WTC11 (cell line): ENCODE results near the gene CASP3. TPM values are rescaled to one million over a fixed set of nuclear protein-coding genes. Genes with fewer than 3 reads are reported as not detected.

Source experiments
- ATAC-seq: fragments of 200-7000 bp; cut with Tn5 transposase; 2 replicates; pipeline ENCODE4 v1.10.0; 2021; ENCODE audit warnings: mild to moderate bottlenecking, moderate library complexity
- CTCF ChIA-PET: fragments of 300-600 bp; sonication (Branson Sonifier 250); formaldehyde crosslinking; loops from one replicate; lab custom pipeline; 2021; ENCODE audit warnings: antibody characterized with exemption; lab: Charles Lee
- POLR2A ChIA-PET: fragments of 350-600 bp; sonication (Branson Sonifier 250); formaldehyde crosslinking; loops from one replicate; lab custom pipeline; 2021; ENCODE audit warnings: antibody characterized with exemption; lab: Charles Lee
- DNase-seq: peaks from one replicate; pipeline ENCODE4 v3.0.0; 2021; ENCODE audit warnings: low spot score
- H3K27ac Mint-ChIP-seq: 2 replicates; pipeline ENCODE4 v1.8.0; 2021; ENCODE audit warnings: mixed read lengths
- H3K27me3 Mint-ChIP-seq: 2 replicates; pipeline ENCODE4 v1.8.0; 2021; ENCODE audit warnings: low read depth, mild to moderate bottlenecking, moderate library complexity, mixed read lengths
- H3K36me3 Mint-ChIP-seq: 2 replicates; pipeline ENCODE4 v1.8.0; 2021; ENCODE audit warnings: mixed read lengths
- H3K4me1 Mint-ChIP-seq: 2 replicates; pipeline ENCODE4 v1.8.0; 2022; ENCODE audit warnings: mixed read lengths
- H3K4me3 Mint-ChIP-seq: 2 replicates; pipeline ENCODE4 v1.8.0; 2021; ENCODE audit warnings: mild to moderate bottlenecking, moderate library complexity, mixed read lengths
- H3K9me3 Mint-ChIP-seq: 2 replicates; pipeline ENCODE4 v1.8.0; 2021; ENCODE audit warnings: mixed read lengths
- ATF6 ChIP-seq: sonication (generic); formaldehyde crosslinking; IDR thresholded peaks from 2 replicates; pipeline ENCODE4 v1.8.1; 2023; ENCODE audit warnings: mild to moderate bottlenecking, missing genetic modification reagents
- CTCF ChIP-seq: fragments of 200-600 bp; IDR thresholded peaks from 2 replicates; pipeline ENCODE4 v1.8.0; 2022; ENCODE audit warnings: antibody characterized with exemption
- E2F4 ChIP-seq: sonication (generic); formaldehyde crosslinking; IDR thresholded peaks from 2 replicates; pipeline ENCODE4 v1.8.1; 2022; ENCODE audit warnings: low read depth, mild to moderate bottlenecking, moderate library complexity, missing genetic modification reagents, borderline replicate concordance
- ELF4 ChIP-seq: sonication (generic); formaldehyde crosslinking; IDR thresholded peaks from 2 replicates; pipeline ENCODE4 v1.8.1; 2022; ENCODE audit warnings: low read depth, mild to moderate bottlenecking, moderate library complexity, missing genetic modification reagents
- GTF2I ChIP-seq: fragments of 250-450 bp; sonication (Bioruptor Pico); conservative IDR thresholded peaks from 2 replicates; pipeline ENCODE4 v1.4.0; 2021; ENCODE audit warnings: mild to moderate bottlenecking
- HMGA2 ChIP-seq: fragments of 250-450 bp; sonication (Bioruptor Pico); IDR thresholded peaks from 2 replicates; pipeline ENCODE4 v1.4.0; 2021; ENCODE audit warnings: mild to moderate bottlenecking, moderate library complexity
- HMGXB4 ChIP-seq: sonication (generic); formaldehyde crosslinking; IDR thresholded peaks from 2 replicates; pipeline ENCODE4 v1.8.1; 2023; ENCODE audit warnings: mild to moderate bottlenecking, moderate library complexity, missing genetic modification reagents
- MLX ChIP-seq: sonication (generic); formaldehyde crosslinking; IDR thresholded peaks from 2 replicates; pipeline ENCODE4 v1.8.1; 2023; ENCODE audit warnings: mild to moderate bottlenecking, missing genetic modification reagents, moderate library complexity
- OVOL2 ChIP-seq: fragments of 250-450 bp; sonication (Bioruptor Pico); IDR thresholded peaks from 2 replicates; pipeline ENCODE4 v1.9.0; 2021; ENCODE audit warnings: mild to moderate bottlenecking, borderline replicate concordance
- SMAD4 ChIP-seq: sonication (generic); formaldehyde crosslinking; IDR thresholded peaks from 2 replicates; pipeline ENCODE4 v1.8.0; 2022; ENCODE audit warnings: mild to moderate bottlenecking, missing genetic modification reagents
- SOX15 ChIP-seq: fragments of 250-450 bp; sonication (Bioruptor Pico); IDR thresholded peaks from 2 replicates; pipeline ENCODE4 v1.9.0; 2021; ENCODE audit warnings: mild to moderate bottlenecking
- TP53 ChIP-seq: sonication (generic); formaldehyde crosslinking; IDR thresholded peaks from 2 replicates; pipeline ENCODE4 v1.8.1; 2023; ENCODE audit warnings: mild to moderate bottlenecking, missing genetic modification reagents
- ZBTB43 ChIP-seq: sonication (generic); formaldehyde crosslinking; IDR thresholded peaks from 2 replicates; pipeline ENCODE4 v1.8.1; 2023; ENCODE audit warnings: mild to moderate bottlenecking, missing genetic modification reagents
- ZNF263 ChIP-seq: sonication (generic); formaldehyde crosslinking; IDR thresholded peaks from 2 replicates; pipeline ENCODE4 v1.8.1; 2022; ENCODE audit warnings: low read depth, mild to moderate bottlenecking, moderate library complexity, missing genetic modification reagents
- ZNF281 ChIP-seq: sonication (generic); formaldehyde crosslinking; IDR thresholded peaks from 2 replicates; pipeline ENCODE4 v1.8.0; 2023; ENCODE audit warnings: mild to moderate bottlenecking, missing genetic modification reagents
- ZNF317 ChIP-seq: sonication (generic); formaldehyde crosslinking; IDR thresholded peaks from 2 replicates; pipeline ENCODE4 v1.8.1; 2023; ENCODE audit warnings: low read depth, mild to moderate bottlenecking, moderate library complexity, missing genetic modification reagents, borderline replicate concordance
- ZNF396 ChIP-seq: fragments of 250-450 bp; sonication (Bioruptor Pico); IDR thresholded peaks from 2 replicates; pipeline ENCODE4 v1.8.0; 2021; ENCODE audit warnings: mild to moderate bottlenecking, moderate library complexity, borderline replicate concordance
- ZSCAN18 ChIP-seq: fragments of 250-450 bp; sonication (Bioruptor Pico); IDR thresholded peaks from 2 replicates; pipeline ENCODE4 v2.1.2; 2022; ENCODE audit warnings: mild to moderate bottlenecking, moderate library complexity
- total RNA-seq: library from RNA; stranded (reverse); gene quantifications from 3 replicates; pipeline ENCODE4 v1.2.3, GENCODE V29; 2021

The CASP3 gene
- total RNA-seq, 1 experiment from 2014 or later = 78.9 TPM

- no peak for TF ChIP-seq ZNF281 (CRISPR knock-in tag)
- TF ChIP-seq ELF4 (CRISPR knock-in tag) = no peak
- TF ChIP-seq ZNF396 (CRISPR knock-in tag) = no peak
- TF ChIP-seq ATF6 (CRISPR knock-in tag) = no peak
- no peak for TF ChIP-seq ZNF317 (CRISPR knock-in tag)
- no peak for TF ChIP-seq SOX15 (CRISPR knock-in tag)
- TF ChIP-seq HMGXB4 (CRISPR knock-in tag) = no peak
- no peak for TF ChIP-seq ZBTB43 (CRISPR knock-in tag)
- no peak for TF ChIP-seq SMAD4 (CRISPR knock-in tag)
Measured at GRCh38 chr4:184596044-184596616, 53.1 kb downstream of the CASP3 start (continued).

- TF ChIP-seq GTF2I (CRISPR knock-in tag) = no peak
- TF ChIP-seq ZNF263 = no peak
- no peak for TF ChIP-seq OVOL2 (CRISPR knock-in tag)
- no peak for TF ChIP-seq HMGA2
- TF ChIP-seq MLX (CRISPR knock-in tag) = no peak
- no peak for TF ChIP-seq TP53 (CRISPR knock-in tag)
- no peak for TF ChIP-seq ZSCAN18 (CRISPR knock-in tag)
- TF ChIP-seq E2F4 (CRISPR knock-in tag) = no peak
- no peak for TF ChIP-seq CTCF
- TF ChIP-seq, all 79 proteins: peak for 0
- H3K4me3 Mint-ChIP-seq = no peak overlapping the region
- DNase-seq (no peak), ATAC-seq (no peak)
- no peaks in the 10 kb centered on the region for H3K4me1 Mint-ChIP-seq
- no peak overlapping the region for H3K27ac Mint-ChIP-seq
- H3K27me3 Mint-ChIP-seq = no peaks in the 10 kb centered on the region
- CTCF ChIA-PET = no interaction called here
- peaks cover 5% of the 10 kb centered on the region; the same call in 1 of the 2 replicates for H3K9me3 Mint-ChIP-seq
- no peaks in the 10 kb centered on the region for H3K36me3 Mint-ChIP-seq
- POLR2A ChIA-PET = no interaction called here
Measured at GRCh38 chr4:184595430-184595829, 53.8 kb downstream of the CASP3 start.
